ENCODE data around the gene GATB.

GATB gene

GRCh38 chr4:151760712-151761661 lies at the start of gene GATB:
Gene GATB (minus strand): TSS chr4:151761007. CDS start chr4:151760982, 25 bp downstream.
- DNase-seq = peak; percentile 98

GRCh38 chr4:151810476-151810875 lies 49.7 kb upstream of the GATB start:
- DNase-seq = no peak

- DNase-seq = no peak
Observed at GRCh38 chr4:151809716-151810115, 48.9 kb upstream of the GATB start.

DNA sequence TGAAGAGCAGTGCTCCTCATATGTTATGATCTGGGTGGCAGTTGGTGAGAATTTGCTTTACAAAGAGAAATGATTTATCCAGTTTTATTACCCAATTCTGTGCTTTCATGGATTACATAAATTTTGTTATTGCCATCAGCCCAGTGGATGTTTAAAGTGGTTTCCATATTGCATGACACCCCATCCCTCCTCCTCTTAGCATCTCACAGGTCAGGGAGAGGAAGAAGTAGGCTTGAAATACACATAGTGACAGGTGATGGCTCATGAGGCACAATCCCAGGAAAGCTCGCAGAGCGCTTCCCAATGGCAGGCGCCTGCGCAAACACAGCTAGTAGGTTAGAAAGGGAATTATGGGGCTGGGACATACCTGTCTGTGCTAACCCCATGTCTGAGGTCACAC lies 47.7 kb upstream of the GATB start:
- DNase-seq = no peak

- DNase-seq = no peak
Observed at GRCh38 chr4:151808120-151808529, 47.3 kb upstream of the GATB start.

DNA sequence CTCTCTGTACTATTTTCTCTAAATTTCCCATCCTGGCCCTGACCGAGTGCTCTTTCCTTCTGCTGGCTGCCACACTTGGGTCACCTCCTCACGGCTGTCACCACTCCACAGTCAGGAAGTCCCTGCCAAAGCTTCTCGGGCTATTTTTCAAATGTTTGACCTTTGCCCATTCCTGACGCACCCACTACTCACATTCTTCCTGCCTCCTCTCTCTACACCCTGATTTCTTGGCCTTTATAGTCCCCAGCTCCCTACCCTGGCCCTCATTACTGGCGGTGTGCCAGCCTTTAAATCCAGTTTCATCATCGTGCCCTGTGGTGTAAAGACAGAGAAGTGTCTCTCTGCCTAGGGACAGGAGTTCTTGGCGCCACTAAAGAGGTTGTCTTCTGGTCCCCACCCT lies 46.4 kb upstream of the GATB start:
- no peak for DNase-seq

DNA sequence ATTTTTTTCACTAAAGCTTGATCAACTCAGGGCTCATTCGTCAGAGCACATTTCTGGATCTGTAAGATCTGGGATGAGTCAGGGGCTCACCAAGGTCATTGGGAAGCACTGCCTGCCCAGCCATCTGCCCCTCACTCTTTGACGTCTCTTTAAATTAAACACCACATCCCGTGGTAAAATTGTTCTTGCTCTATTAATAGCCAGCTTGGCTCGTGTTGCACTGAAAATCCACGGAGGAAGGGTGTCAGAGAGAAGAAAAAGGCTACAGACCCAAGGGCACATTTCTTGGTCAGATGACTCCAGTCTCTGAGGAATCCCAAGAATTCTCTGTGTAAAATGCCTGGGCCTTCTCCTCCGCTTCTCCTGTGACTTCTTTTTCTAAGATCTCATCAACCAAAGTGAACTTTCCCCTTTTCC lies 45.7 kb upstream of the GATB start:
- DNase-seq = no peak

DNA sequence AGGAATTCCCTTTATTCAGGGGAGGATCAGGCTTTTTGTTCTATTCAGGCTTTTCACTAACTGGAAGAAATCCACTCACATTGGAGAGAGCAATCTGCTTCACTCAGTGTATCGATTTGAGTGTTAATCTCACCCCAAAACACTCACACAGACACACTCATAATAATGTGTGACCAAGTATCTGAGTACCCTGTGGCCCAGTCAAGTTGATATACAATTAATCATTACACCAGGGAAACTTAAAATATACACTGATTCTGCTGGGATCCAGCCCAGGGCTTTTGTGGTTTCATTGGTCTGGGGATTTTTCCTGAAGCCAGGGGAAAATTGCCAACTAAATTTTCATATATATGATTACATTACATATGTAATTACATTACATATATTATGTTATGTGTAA lies 44.0 kb upstream of the GATB start:
- DNase-seq = no peak

GRCh38 chr4:151804086-151804630 lies 43.4 kb upstream of the GATB start:
- no peak for DNase-seq

DNA sequence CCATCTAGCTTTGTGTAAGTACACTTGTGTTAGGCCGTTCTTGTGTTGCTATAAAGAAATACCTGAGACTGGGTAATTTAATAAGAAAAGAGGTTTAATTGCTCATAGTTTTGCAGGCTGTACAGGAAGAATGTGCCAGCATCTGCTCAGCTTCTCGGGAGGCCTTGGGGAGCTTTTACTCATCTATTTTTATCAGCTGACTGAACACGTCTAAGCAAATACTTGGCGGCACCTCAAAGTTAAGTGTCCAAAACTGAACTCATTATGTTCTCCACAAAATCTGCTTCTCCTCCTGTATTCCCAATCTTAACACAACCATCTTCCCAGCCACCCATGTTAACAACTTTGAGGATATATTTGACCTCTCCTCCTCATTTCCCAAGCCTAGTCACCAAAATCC lies 42.4 kb upstream of the GATB start:
- DNase-seq = no peak

- peak in 1 of 2 experiments; percentile 53 for DNase-seq
Observed at GRCh38 chr4:151801547-151802516, 41.0 kb upstream of the GATB start.

GRCh38 chr4:151799417-151800012 lies 38.7 kb upstream of the GATB start:
- DNase-seq = no peak

DNA sequence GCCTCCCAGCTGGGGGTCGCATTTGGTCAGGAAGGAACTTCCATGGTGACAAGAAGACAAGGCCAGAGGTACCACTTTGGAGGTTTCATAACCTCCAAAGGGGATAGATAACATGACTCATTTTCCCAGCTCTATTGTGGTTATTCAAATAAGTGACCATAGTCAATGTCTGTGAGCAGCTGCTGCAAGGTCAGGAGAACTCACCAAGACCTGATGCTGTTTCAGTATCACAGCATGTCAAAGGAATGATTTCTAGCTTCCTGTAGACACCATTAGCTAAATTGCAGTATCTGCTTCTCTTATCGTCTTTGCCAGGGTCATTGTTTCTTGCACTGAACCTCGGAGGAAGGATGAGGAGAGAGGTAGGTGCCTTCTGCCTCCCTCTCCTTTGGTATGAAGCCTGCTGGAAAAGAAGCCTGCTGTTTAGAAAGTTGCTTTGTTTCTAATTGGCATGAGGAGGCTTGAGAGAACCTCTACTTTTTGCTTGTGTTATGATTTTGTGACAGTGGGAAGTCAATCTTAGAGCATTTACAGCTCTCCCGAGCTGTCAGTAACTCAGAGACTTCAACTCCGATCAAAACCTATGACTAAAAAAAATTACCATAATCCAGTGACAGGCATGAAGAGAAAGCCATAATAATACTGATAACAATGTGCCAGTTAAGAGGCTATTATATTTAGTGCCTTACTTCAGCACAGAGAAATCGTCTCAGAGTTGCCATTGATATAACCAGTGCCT lies 38.0 kb upstream of the GATB start:
- DNase-seq = no peak

DNA sequence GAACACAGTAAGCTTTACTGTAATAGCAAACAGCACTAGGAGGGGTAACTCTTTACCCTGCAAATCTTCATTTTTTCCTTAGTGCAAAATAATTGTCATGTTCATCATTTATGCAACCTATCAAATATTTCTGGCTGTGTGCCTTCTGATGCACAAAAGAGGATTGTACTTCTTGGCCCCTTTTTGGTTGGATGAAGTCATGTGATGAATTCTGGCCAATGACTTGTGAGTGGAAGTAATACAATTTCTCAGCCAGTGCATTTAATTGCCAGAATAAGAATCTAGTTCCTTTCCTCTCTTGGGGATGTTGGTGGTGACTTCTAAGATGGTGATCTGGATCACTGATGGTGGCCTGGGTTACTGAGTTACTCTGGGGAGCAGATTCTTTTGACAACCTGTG lies 37.0 kb upstream of the GATB start:
- DNase-seq = no peak

GRCh38 chr4:151797131-151797530 lies 36.3 kb upstream of the GATB start:
- no peak for DNase-seq

DNA sequence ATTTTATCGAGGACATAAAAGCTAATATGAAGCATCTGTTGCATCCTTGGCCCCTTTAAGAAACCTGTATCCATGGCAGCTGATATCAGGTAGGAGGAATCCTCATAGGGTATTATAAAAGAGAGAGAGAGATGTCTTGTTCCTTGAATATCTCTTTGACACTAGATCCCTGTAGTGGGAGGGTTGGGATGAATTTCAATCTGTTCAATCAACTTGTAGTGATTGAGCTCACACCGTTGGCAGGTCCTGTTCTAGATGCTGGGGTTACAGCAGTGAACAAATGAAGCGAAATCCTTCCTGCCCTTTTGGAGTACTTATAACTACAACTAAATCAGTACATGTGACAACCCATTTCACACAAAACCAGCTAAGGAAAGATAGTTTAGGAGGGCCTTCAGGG lies 35.3 kb upstream of the GATB start:
- no peak for DNase-seq

GRCh38 chr4:151792995-151793394 lies 32.2 kb upstream of the GATB start:
- no peak for DNase-seq

DNA sequence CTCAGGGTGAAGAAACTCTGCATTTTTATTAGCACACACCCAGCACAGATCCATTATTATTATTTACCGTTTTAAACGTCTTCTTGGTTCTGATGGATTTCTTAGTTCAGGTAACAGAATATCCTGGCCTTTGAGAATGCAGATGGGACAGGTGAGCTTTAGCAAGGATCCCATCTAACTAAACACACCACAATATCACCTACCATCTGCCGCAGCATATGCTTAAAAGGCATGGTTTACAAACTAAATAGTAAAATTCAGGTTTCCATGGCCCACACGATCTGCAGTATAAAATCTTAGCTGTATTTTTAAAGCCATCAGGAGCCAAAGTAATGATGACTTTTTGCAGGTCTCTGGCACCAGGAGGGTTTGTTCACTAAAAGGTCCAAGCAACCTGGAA lies 31.7 kb upstream of the GATB start:
- DNase-seq = no peak

GRCh38 chr4:151788021-151788420 lies 27.2 kb upstream of the GATB start:
- DNase-seq = no peak

GRCh38 chr4:151786158-151786495 lies 25.3 kb upstream of the GATB start:
- DNase-seq = no peak

DNA sequence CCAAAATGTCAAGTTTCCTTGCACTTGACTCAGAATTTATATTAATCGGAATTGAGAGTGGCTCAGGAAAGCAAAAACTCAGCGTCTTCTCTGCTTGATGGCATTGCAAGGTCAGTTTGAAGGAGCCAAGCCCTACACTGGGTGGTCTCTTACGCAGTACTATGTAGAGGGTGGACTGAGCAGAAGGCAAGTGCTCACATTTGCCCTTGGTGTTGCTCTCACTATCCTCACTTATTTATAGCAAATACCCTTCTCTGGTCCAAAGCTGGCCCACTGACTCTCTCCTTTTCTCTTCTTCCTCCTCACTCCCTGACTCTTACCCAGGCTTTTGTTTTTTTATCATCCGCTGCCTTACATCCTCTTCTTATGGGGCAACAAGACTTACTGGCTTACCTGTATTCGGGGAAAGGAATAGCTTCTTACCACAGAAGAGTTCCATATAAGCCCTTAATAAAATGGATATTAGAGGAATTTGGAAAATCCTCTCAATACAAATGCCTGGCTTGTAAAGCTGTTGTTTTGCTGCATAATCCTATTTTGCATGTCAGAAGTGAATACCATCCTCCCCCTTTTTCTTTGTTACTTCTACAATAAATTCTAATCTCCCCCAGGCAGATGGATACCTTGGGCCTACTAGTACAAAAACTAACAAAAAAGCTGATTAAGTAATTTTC lies 24.8 kb upstream of the GATB start:
- no peak for DNase-seq

GRCh38 chr4:151784706-151785105 lies 23.9 kb upstream of the GATB start:
- no peak for DNase-seq

All from NCI-H526 (cell line).